KMS-11 (cell line): Measurements from ENCODE around the gene ANKRD62.

Experiments used
- H2AFZ ChIP-seq: fragments of 200-600 bp; sonication (generic); 2 replicates; pipeline ENCODE4 v1.6.1; 2016; ENCODE audit warnings: antibody characterized with exemption, mixed run types, low read depth
- H3K27ac ChIP-seq: fragments of 200-600 bp; sonication (generic); 2 replicates; pipeline ENCODE4 v1.6.1; 2016; ENCODE audit warnings: mild to moderate bottlenecking, mixed run types
- H3K27me3 ChIP-seq: fragments of 200-600 bp; sonication (generic); 2 replicates; pipeline ENCODE4 v1.6.1; 2017; ENCODE audit warnings: mild to moderate bottlenecking, low read depth, mixed run types, moderate library complexity; ENCODE audit not compliant: insufficient read depth
- H3K36me3 ChIP-seq: fragments of 200-600 bp; sonication (generic); 2 replicates; pipeline ENCODE4 v1.6.1; 2017; ENCODE audit warnings: mild to moderate bottlenecking, mixed run types; ENCODE audit not compliant: insufficient read depth
- H3K4me1 ChIP-seq: fragments of 200-600 bp; sonication (generic); 2 replicates; pipeline ENCODE4 v1.6.1; 2016; ENCODE audit warnings: mild to moderate bottlenecking, low read depth, mixed run types; ENCODE audit not compliant: poor library complexity, severe bottlenecking
- H3K4me2 ChIP-seq: fragments of 200-600 bp; sonication (generic); 2 replicates; pipeline ENCODE4 v1.7.0; 2016; ENCODE audit warnings: mild to moderate bottlenecking, mixed run types
- H3K4me3 ChIP-seq: fragments of 200-600 bp; sonication (generic); IDR thresholded peaks from 2 replicates; pipeline ENCODE4 v1.6.1; 2017; ENCODE audit warnings: low read depth, low read length, mixed read lengths; ENCODE audit not compliant: insufficient read depth
- H3K79me2 ChIP-seq: fragments of 200-600 bp; sonication (generic); 2 replicates; pipeline ENCODE4 v1.6.1; 2016; ENCODE audit warnings: low read depth, mixed run types; ENCODE audit not compliant: insufficient read depth
- H3K9ac ChIP-seq: fragments of 200-600 bp; sonication (generic); 2 replicates; pipeline ENCODE4 v1.6.1; 2016; ENCODE audit warnings: mild to moderate bottlenecking, mixed run types
- H4K20me1 ChIP-seq: fragments of 200-600 bp; sonication (generic); 2 replicates; pipeline ENCODE4 v1.6.1; 2016; ENCODE audit warnings: mild to moderate bottlenecking, mixed run types; ENCODE audit not compliant: insufficient read depth
- CTCF ChIP-seq: fragments of 200-600 bp; sonication (generic); conservative IDR thresholded peaks from 2 replicates; pipeline ENCODE4 v1.6.1; 2017; ENCODE audit warnings: low read depth, mild to moderate bottlenecking, antibody characterized with exemption, low read length, moderate library complexity, mixed read lengths

Gene ANKRD62

GRCh38 chr18:12165038-12165768 is 71.6 kb downstream of the ANKRD62 start:
- Histone ChIP-seq H3K4me3 (no peak overlapping the region), H3K79me2 (no peaks in the 10 kb centered on the region), H3K27ac (no peak overlapping the region), H3K4me1 (peaks cover 21% of the 10 kb centered on the region), H3K4me2 (no peak overlapping the region), H3K9ac (no peak overlapping the region), H4K20me1 (no peaks in the 10 kb centered on the region), H3K27me3 (no peaks in the 10 kb centered on the region), H3K36me3 (no peaks in the 10 kb centered on the region), H2AFZ (no peak overlapping the region)
- TF ChIP-seq CTCF, result no peak
